ENCODE results near the gene ERN1.

Gene ERN1

GRCh38 chr17:64107500-64108236, 22.3 kb downstream of the ERN1 start:
- no peak for DNase-seq

DNA sequence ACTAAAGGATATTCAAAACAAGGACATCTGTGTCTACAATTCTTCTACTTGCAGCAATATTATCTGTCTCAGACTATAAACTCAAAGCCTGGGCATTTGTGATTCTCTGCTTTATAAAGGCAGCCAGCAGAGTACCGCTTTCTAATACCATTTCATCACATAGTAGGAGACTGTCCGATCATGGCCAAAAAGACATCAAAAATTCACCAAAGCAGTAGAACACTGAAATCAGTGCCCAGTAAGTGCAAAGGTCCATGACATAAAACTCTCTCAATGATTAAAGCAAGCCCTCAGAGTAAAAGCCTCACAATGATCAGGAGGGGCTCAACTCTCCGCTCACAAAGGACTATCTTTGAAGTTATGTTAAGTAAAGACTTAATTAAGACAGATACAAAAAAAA, 23.0 kb downstream of the ERN1 start:
- no peak for DNase-seq

DNA sequence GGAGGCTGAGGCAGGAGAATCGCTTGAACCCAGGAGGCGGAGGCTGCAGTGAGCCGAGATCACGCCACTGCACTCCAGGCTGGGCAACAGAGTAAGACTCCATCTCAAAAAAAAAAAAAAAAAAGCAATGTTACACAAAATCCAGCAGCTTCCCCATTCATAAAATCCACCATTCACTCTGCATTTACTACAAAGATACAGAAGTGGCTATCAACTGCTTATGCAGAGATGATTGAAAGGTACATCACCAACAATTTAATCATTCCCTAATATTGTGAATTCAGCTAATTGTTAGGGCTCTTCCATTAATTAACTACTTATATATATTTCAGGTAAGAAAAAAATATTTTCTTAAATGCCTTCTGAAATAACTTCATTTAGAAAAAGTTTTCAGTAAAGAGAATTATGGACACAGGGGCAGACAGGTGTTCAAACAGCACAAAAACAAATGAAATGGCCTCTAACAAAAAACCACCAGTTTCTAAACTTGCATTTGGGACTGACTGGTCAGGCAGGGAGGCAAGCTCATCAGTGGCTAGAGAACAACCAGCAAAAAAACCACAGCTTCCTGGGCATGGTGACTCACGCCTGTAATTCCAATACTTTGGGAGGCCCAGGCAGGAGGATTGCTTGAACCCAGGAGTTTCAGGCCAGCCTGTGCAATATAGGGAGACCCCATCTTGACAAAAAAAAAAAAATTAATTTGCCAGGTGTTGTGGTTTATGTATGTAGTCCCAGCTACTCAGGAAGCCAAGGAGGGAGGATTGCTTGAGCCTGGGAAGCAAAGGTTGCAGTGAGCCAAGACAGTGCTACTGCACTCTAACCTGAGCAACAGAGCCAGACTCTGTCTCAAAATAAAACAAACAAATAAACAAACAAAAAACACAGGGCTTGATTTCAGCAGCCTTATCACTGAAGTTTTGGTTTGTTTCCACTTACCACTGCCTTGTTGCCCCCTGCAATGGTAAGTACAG, 26.3 kb downstream of the ERN1 start:
- no peak for DNase-seq

- no peak for DNase-seq
Measured at GRCh38 chr17:64102627-64103390, 27.1 kb downstream of the ERN1 start.

DNA sequence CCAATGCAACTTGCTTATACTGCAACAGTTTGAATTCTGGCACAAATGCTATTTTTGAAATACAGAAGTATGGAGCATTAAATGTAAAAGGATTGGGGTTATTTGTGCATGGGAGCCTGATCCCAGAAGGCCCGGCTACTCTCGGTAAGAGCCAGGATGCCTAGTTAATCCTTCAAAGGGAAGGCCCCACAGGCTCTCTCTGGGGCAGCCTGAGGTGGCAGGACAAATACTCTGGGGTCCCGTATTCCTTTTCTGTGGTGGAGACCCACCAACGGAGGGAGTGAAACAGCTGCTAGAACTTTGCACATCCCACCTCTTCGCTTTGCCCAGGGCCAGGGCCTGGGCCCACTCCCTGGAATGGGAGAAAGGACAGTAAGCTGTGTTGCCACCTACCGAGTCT, 30.4 kb downstream of the ERN1 start:
- DNase-seq = no peak

DNA sequence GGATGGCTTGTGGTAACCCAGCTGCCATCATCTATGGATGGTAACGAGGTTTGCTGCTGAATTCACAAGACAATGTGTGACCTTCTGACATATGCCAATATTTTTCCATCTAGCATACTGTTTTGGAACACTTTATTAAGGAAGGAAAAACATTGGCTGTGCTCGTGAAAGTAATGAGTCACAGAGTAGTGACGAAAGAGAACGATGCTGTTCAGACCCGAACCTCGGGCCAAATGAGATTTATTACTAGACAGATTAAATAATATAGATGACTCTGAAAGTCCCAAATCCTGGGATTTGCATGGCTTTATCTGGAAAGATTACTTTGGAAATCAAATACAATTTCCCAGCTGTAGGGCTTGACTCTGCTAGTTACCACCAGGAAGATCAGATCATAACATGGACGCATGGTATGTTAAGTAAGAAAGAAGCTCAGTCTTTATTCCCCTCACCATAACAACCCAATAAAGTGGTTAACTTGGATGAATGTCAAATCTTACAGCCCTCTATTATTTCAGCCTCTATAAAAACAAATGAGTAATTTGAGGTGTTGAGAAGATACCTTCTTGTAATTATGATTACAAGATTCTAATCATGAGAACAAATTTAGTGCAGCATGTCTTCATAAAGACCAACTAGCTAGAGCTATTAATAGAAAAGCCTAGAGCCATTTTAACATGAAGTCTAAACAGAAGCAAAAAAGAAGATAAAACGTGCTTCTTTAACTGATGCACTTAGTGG, 32.6 kb downstream of the ERN1 start:
- DNase-seq = no peak

DNA sequence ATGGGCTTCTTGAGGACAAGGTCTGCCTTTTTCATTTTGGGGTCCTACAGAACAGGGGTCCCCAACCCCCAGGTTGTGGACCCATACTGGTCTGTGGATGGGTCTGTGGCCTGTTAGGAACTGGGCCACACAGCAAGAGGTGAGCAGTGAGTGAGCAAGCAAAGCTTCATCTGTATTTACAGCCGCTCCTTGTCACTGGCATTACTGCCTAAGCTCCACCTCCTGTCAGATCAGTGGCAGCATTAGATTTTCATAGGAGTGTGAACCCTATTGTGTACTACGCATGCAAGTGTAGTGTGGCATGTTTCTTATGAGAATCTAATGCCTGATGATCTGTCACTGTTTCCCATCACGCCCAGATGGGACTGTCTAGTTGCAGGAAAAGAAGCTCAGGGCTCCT, 33.9 kb downstream of the ERN1 start:
- DNase-seq = no peak

- DNase-seq = no peak
Measured at GRCh38 chr17:64095144-64095882, 34.6 kb downstream of the ERN1 start.

DNA sequence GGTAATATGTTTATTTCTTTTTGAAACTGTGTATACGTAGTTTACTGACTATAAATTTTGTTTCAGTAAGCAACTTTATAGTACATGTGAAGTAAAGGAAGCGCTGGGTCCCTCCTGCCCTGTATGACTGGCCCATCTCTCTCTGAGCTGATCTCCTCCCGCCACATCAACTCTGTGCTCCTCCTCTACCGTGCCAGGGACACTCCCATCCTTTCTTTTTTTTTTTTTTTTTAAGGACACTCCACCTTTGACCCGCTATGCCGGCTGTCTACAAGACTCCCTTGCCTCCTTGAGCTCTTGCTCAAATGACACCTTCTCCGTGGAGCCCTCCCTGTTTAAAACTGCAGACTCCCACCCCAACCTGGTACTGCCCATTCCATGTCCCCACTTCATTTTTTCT, 35.5 kb downstream of the ERN1 start:
- no peak for DNase-seq

- DNase-seq = no peak
Measured at GRCh38 chr17:64092952-64093451, 36.9 kb downstream of the ERN1 start.

- DNase-seq = no peak
Measured at GRCh38 chr17:64092113-64092512, 37.8 kb downstream of the ERN1 start.

GRCh38 chr17:64091571-64091970, 38.4 kb downstream of the ERN1 start:
- DNase-seq = no peak

GRCh38 chr17:64091116-64091515, 38.8 kb downstream of the ERN1 start:
- DNase-seq = no peak

- DNase-seq = no peak
Measured at GRCh38 chr17:64090144-64090543, 39.8 kb downstream of the ERN1 start.

DNA sequence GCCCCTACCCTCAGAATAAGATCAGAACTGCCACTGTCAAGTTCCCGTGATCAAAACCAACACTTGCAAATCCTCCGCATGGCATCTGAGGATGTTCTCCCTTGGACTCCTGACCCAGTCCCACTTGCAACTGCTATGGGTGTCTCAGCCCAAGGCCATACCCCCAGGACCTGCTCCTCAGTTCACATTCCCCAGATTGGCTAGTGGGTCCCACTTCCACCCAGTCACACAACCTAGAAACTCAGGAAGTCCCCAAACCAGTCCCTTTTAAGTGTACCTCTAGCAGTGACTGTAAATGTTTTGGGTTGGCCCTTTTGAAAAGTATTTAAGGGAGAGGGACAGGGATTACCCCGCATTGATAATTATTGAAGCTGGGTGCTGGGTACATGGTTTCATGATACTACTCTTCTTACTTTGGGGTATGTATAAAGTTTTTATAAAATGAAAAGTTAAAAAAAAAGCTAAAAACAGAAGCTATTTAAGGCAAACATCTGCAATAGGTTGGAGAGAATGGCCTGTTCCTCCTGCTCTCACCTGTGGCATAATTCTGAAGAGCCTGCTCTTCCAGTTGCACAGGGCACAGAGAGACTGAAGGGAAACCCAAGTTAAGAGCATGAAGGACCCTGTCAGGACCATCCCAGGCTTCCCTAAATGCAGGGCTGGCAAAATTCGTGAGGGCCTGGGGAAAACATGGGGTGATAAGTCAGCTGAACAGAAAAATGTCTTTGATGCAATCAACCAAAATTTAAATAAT, 42.5 kb downstream of the ERN1 start:
- no peak for DNase-seq

GRCh38 chr17:64085650-64086005, 44.3 kb downstream of the ERN1 start:
- no peak for DNase-seq

GRCh38 chr17:64084940-64085649, 44.8 kb downstream of the ERN1 start:
- DNase-seq = no peak

DNA sequence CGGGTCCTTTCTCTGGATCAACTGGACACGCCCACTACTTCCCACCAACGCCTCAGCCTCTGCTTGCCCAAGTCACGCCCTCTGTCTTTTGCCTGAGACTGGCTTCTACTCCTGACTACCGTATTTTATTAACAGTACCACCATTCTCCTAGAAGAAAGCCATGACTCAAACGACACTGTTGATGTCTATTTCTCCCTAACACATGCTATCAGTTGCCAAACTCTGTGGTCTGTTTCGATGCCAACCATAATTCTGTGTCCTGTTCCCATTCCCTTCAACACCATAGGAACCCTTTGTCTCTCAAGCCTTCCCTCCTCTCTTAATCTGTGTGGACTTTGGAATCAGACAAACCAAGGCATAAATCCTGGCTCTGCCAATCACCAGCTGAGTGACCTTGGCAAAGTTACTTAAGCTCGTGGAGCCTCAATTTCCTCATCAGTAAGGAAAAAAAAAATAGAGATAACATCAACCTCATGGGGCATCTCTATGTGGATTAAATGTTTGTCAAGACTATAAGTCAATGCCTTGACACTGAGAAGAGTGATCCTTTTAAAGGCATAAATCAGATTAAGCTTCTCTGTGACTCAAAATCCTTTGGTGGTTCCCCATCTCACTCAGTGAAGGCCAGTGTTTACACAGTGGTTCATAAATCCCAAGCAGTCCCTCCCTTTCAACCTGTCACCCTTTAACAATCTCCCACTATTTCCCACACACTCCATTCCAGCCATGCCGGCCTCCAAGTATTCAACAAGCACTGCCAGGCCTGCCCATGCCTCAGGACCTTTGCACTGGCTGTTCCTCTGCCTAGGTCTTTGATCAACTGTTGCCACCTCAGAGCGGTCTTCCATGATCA, 45.6 kb downstream of the ERN1 start:
- no peak for DNase-seq

GRCh38 chr17:64083563-64084085, 46.3 kb downstream of the ERN1 start:
- no peak for DNase-seq
